ENCODE results near the gene MGST3.

DNA sequence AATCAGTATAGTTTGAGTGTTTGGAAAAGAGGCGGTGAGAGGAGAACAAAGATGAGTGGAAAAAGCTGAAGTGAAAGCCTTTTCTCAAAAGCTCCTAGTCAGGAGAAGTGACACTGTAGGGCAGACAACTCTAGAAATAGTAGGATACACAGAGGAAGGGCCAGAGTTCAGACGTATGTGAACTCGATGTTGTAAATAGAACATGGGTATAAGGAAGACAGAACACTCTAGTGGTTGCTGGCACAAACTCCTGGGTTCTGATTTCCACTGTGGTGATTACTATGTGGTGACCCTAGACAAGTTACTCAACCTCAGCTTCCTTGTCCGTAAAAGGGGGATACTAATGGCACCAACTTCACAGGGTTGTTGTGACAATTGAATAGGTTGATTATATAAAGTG, 30.2 kb upstream of the MGST3 start:
- no peak for TF ChIP-seq CEBPB (IDR thresholded peaks at IDR 0.05)
- no peak for TF ChIP-seq TCF12 (IDR thresholded peaks at IDR 0.05; ENCODE audit: low read depth)
- TF ChIP-seq EP300 (IDR thresholded peaks at IDR 0.05; ENCODE audit: borderline replicate concordance) = no peak
